Measurements from ENCODE around the gene CD53.

DNA sequence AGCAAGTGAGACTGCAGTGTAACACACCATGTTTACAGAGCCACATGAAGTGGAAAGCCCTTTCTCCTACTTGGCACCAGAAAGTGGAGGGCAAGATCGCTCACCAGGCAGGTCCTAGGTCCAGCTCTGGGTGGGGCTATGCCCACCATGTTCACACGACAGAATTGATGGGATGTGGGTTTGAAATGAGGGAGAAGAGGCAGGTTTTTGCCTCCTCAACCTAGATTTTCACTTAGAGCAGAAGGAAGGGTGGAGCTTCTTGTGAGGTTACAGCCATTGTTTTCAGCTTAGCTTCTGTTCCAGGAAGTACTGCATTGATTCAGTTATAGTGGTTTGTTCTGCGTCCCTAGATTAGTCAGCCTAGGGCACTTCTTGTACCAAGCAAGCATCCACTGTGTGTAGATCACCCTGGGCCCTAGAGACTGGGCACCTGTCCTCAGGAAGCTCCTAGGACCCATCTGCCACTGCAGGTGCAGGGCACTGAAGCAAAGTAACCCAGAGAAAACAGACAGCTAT lies 2.3 kb downstream of the CD53 start:
- TF ChIP-seq EZH2 (IDR thresholded peaks at IDR 0.05) (no peak), SP1 (IDR thresholded peaks at IDR 0.05; ENCODE audit: low read depth) (no peak), POLR2A (IDR thresholded peaks at IDR 0.05; ENCODE audit: borderline replicate concordance, extremely low read depth, insufficient read depth, insufficient read length) (no peak), JUND (IDR thresholded peaks at IDR 0.05) (no peak), REST (IDR thresholded peaks at IDR 0.05; ENCODE audit: low read depth) (no peak)
- TF ChIP-seq, protein P1, sequence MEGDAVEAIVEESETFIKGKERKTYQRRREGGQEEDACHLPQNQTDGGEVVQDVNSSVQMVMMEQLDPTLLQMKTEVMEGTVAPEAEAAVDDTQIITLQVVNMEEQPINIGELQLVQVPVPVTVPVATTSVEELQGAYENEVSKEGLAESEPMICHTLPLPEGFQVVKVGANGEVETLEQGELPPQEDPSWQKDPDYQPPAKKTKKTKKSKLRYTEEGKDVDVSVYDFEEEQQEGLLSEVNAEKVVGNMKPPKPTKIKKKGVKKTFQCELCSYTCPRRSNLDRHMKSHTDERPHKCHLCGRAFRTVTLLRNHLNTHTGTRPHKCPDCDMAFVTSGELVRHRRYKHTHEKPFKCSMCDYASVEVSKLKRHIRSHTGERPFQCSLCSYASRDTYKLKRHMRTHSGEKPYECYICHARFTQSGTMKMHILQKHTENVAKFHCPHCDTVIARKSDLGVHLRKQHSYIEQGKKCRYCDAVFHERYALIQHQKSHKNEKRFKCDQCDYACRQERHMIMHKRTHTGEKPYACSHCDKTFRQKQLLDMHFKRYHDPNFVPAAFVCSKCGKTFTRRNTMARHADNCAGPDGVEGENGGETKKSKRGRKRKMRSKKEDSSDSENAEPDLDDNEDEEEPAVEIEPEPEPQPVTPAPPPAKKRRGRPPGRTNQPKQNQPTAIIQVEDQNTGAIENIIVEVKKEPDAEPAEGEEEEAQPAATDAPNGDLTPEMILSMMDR (IDR thresholded peaks at IDR 0.05 in 2 of 3, conservative IDR thresholded peaks at IDR 0.05 in 1 of 3; ENCODE audit: borderline replicate concordance in 1 of 3, insufficient read depth in 1 of 3, low read depth in 2 of 3, low read length in 2 of 3): no peak

Measured in HCT116 (cell line).